D721Med (cell line): ENCODE results near the gene S100A9.

Experiments used
- DNase-seq: peaks from one replicate; pipeline ENCODE4 v3.0.0; 2011; ENCODE audit warnings: low spot score; ENCODE audit not compliant: insufficient read length
- FAIRE-seq: peaks from 2 replicates; lab custom pipeline; 2011; peaks lifted over from hg19 to GRCh38; lab: Jason Lieb, UNC
- TF ChIP-seq, protein P1 (sequence below): IDR thresholded peaks from 2 replicates; pipeline ENCODE4 v1.5.1; 2012; ENCODE audit warnings: mild to moderate bottlenecking, control low read depth; ENCODE audit not compliant: insufficient read depth; ENCODE audit errors: missing control alignments

The S100A9 gene

DNA sequence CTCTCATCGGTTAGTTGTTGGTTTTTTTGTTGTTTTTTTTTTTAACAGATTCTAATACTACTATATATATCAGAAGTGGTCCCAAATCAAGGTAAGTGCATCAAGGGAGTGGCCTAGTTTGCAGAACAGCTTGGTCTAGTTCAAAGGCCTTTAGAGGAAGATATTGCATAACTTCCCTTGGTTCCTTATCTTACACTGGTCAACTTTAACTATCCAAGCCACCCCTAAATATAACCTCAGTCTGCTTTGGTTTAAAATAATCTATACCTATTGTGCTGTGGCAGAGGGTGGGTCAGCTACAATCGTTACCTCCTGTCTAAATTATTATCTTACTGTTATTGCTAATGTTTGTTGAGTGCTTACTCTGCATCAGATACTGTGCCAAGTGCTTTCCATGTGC, 10.8 kb downstream of the S100A9 start:
- no peak for DNase-seq
- FAIRE-seq = no peak
- TF ChIP-seq, protein P1, sequence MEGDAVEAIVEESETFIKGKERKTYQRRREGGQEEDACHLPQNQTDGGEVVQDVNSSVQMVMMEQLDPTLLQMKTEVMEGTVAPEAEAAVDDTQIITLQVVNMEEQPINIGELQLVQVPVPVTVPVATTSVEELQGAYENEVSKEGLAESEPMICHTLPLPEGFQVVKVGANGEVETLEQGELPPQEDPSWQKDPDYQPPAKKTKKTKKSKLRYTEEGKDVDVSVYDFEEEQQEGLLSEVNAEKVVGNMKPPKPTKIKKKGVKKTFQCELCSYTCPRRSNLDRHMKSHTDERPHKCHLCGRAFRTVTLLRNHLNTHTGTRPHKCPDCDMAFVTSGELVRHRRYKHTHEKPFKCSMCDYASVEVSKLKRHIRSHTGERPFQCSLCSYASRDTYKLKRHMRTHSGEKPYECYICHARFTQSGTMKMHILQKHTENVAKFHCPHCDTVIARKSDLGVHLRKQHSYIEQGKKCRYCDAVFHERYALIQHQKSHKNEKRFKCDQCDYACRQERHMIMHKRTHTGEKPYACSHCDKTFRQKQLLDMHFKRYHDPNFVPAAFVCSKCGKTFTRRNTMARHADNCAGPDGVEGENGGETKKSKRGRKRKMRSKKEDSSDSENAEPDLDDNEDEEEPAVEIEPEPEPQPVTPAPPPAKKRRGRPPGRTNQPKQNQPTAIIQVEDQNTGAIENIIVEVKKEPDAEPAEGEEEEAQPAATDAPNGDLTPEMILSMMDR = no peak

DNA sequence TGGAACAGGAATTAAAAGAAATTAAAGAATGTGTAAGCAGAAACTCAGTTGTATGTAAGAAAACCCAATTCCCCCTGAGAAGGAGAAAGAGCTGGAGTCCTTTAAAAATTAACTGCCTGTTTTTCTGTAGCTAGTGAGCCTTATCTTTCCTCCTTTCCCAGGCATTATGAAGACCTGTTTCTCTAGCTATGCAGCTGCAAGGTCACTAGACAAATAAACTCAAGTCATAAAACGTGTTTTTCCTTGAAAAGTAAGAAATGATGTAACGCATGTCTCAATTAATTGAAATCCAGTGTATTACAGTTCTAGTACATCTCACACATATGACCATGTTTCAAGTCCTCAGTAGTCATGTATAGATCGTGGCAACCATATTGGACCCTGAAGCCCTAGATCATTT, 12.5 kb downstream of the S100A9 start:
- DNase-seq (no peak), FAIRE-seq (no peak)
- TF ChIP-seq, protein P1 = no peak

DNA sequence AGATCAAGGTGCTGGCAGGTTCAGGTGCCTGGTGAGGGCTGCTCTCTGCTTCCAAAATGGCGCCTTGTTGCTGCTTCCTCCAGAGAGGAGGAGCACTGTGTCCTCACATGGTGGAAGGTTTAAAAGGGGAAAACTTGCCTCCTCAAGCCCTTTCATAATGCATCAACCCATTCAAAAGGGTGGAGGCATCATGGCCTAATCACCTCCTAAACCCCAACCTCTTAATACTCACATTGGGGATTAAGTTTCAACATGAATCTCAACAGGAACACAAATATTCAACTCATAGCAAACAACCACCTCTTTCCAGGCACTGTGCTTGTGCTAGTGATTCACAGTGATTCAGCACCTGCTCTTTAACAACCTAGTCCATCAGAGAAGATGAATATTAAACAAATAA, 13.6 kb downstream of the S100A9 start:
- TF ChIP-seq, protein P1 = no peak
- no peak for DNase-seq
- FAIRE-seq = no peak

DNA sequence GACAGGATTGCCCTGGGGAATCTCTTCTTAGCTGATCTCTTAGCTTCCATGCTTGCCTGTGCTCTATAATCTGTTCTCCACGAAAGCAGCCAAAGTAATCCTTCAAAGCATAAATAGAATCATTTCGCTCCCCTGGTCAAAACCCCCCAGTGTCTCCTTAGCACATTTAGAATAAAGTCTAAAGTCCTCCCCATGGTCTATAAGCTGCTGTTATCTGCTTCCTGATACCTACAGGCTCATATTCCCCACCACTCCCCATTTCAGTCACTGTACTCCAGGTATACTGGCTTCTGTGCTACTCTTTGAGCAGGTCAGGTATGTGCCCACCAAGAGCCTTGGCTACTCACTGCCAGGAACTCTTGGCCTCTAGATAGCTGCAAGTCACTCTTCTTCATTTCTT, 14.9 kb downstream of the S100A9 start:
- TF ChIP-seq, protein P1 = no peak
- FAIRE-seq (no peak), DNase-seq (no peak)

DNA sequence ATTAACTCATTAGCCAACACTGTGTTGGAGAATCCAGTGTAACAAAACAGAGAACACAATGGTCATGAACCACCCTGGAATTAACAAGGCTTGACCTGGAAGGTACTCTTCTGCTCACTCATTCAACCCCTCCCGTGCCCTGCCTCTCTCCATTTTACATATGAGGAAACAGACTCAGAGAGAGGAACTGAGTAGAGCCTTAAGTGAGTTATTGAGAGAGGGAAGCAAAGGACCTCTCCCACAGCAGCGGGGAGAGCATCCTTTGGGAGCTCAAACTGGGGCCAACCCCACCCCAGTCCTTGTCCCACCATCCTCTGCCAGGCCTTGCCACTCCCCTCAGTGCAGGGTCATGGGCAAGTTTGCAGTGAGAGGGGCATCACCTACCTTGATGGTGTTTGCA, 16.4 kb downstream of the S100A9 start:
- DNase-seq (no peak), FAIRE-seq (no peak)
- TF ChIP-seq, protein P1 = no peak

DNA sequence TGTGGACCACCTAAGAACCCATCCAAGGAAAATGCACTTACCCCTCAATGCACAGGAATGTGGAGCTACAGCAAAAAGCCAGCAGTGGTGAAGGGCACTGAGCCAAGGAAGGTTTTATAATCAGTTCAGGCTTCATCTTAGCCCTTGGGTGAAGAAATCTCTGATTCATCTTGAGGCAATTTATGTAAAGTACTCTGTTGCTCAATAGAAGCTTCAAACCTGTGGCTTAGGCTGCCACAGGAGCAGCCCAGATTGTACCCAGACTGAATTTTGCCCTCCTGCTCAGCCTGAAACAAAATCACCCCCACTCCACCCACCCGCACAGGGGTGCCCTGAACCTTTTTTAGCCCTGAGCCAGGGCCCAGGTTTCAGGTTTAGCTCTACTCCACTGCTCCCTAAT, 17.9 kb downstream of the S100A9 start, which contains the start of gene S100A12:
S100A12 (minus strand) TSS at position 111 of the 400 bp plus-strand sequence. CDS start 1,029 bp downstream, outside the sequence.
- FAIRE-seq (no peak), DNase-seq (no peak)

DNA sequence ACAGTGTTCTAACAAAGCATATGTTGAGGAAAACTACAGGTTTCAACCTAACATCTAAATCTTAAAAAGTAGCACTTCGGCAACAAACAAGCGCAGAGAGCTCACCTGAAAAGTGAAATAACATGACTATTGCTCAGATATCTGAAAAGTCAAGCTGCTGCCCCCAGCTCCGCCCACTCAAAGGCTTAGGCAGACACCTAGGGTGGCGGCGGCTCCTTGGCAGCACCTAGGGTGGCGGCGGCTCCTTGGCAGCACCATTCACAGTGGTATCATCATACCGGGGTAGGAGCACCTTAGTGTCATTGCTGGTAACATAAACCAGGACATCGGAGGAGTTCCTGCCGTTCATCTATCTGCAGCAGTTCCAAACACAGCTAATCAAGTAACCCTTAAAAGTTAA, 21.9 kb downstream of the S100A9 start:
- FAIRE-seq = no peak
- no peak for DNase-seq
- TF ChIP-seq, protein P1 = no peak

More for the DNA sequence above, 17.9 kb downstream of the S100A9 start, which contains the start of gene S100A12:
- TF ChIP-seq, protein P1 = no peak
